Fibroblast of skin of back (primary cell): ENCODE data around the gene PDLIM7. TPM values are rescaled to one million over a fixed set of nuclear protein-coding genes. Genes with fewer than 3 reads are reported as not detected.
"Not testable (repeated sequence)": the region's sequence is repeated elsewhere in the genome, so short reads cannot be mapped to it uniquely, and the experiment has no call there.

Experiments
- DNase-seq: peaks from one replicate; pipeline ENCODE4 v3.0.0-alpha.2; 2013
- polyA plus RNA-seq, 2 experiments: library from polyadenylated mRNA; unstranded; fragments of 120-200 nt; gene quantifications; one replicate each; pipeline ENCODE4 v1.2.1, GENCODE V29; 2013; ENCODE audit not compliant: insufficient read length in 2 of 2

PDLIM7 gene
- 665 TPM for polyA plus RNA-seq (2013, experiment 1 of 2; ENCODE audit: insufficient read length)
- polyA plus RNA-seq (2013, experiment 2 of 2; ENCODE audit: insufficient read length): 781 TPM

GRCh38 chr5:177497292-177498012 is at the start of gene PDLIM7:
Gene PDLIM7 (minus strand): TSS chr5:177497604. CDS start chr5:177496512, 1,092 bp downstream.
- DNase-seq: peak; percentile 98

GRCh38 chr5:177546258-177546741 is 48.9 kb upstream of the PDLIM7 start:
- peak; percentile 98 for DNase-seq

GRCh38 chr5:177545487-177546257 is 48.3 kb upstream of the PDLIM7 start:
- peak; percentile 82 for DNase-seq

- no peak for DNase-seq
These were observed 45.5 kb upstream of the PDLIM7 start for GRCh38 chr5:177542816-177543465.

GRCh38 chr5:177540438-177540837 is 43.0 kb upstream of the PDLIM7 start:
- no peak for DNase-seq

- peak; percentile 65 for DNase-seq
These were observed 42.0 kb upstream of the PDLIM7 start for GRCh38 chr5:177539411-177539810.

GRCh38 chr5:177538876-177539275 is 41.5 kb upstream of the PDLIM7 start:
- no peak for DNase-seq

- peak; percentile 96 for DNase-seq
These were observed 40.3 kb upstream of the PDLIM7 start for GRCh38 chr5:177537389-177538361.

- no peak for DNase-seq
These were observed 39.0 kb upstream of the PDLIM7 start for GRCh38 chr5:177536386-177536785.

GRCh38 chr5:177535125-177535524 is 37.7 kb upstream of the PDLIM7 start:
- no peak for DNase-seq

GRCh38 chr5:177534433-177534832 is 37.0 kb upstream of the PDLIM7 start:
- DNase-seq: not testable (repeated sequence)

GRCh38 chr5:177531209-177531940 is 34.0 kb upstream of the PDLIM7 start:
- no peak for DNase-seq

- DNase-seq: no peak
These were observed 33.2 kb upstream of the PDLIM7 start for GRCh38 chr5:177530638-177531037.

GRCh38 chr5:177529247-177530203 is 32.1 kb upstream of the PDLIM7 start:
- no peak for DNase-seq

GRCh38 chr5:177528631-177529030 is 31.2 kb upstream of the PDLIM7 start:
- no peak for DNase-seq

- no peak for DNase-seq
These were observed 30.2 kb upstream of the PDLIM7 start for GRCh38 chr5:177527595-177527994.

GRCh38 chr5:177526791-177527190 is 29.4 kb upstream of the PDLIM7 start:
- no peak for DNase-seq

GRCh38 chr5:177526191-177526590 is 28.8 kb upstream of the PDLIM7 start:
- no peak for DNase-seq

GRCh38 chr5:177524941-177525655 is 27.7 kb upstream of the PDLIM7 start:
- DNase-seq: no peak
